Stomach smooth muscle (tissue), 2 donors: ENCODE results near the gene ATP4B.

Source experiments
- H3K27ac ChIP-seq: one replicate; pipeline ENCODE4 v1.7.0; 2013; ENCODE audit warnings: mild to moderate bottlenecking, low read length, inconsistent platforms
- H3K27me3 ChIP-seq, 2 donors: one replicate each; pipeline ENCODE4 v1.7.0; 2013; ENCODE audit warnings: low read length in 2 of 2; ENCODE audit not compliant: insufficient read depth in 2 of 2, control insufficient read depth in 1 of 2
- H3K36me3 ChIP-seq, 2 donors: one replicate each; pipeline ENCODE4 v1.7.0; 2013; ENCODE audit warnings: low read length in 2 of 2; ENCODE audit not compliant: control insufficient read depth in 2 of 2, insufficient read depth in 2 of 2
- H3K4me1 ChIP-seq: one replicate; pipeline ENCODE4 v1.7.0; 2013; ENCODE audit warnings: low read length; ENCODE audit not compliant: control insufficient read depth, insufficient read depth
- H3K4me3 ChIP-seq, 2 donors: one replicate each; pipeline ENCODE4 v1.7.0; 2013; ENCODE audit warnings: low read length in 2 of 2
- H3K9ac ChIP-seq, 2 donors: one replicate each; pipeline ENCODE4 v1.7.0; 2013; ENCODE audit warnings: low read length in 2 of 2, mild to moderate bottlenecking in 1 of 2
- H3K9me3 ChIP-seq, 2 donors: one replicate each; pipeline ENCODE4 v1.7.0; 2013; ENCODE audit warnings: low read length in 2 of 2; ENCODE audit not compliant: control insufficient read depth in 2 of 2
- donor health status: healthy.
- donor health status: Pancreatic carcinoma.

Gene ATP4B

GRCh38 chr13:113638173-113638746, 19.7 kb downstream of the ATP4B start:
- H3K4me3 ChIP-seq = no peak overlapping the region
- no peak overlapping the region for H3K27ac ChIP-seq
- no peaks in the 10 kb centered on the region for H3K27me3 ChIP-seq
- no peak overlapping the region for H3K9ac ChIP-seq
- H3K9me3 ChIP-seq = no peaks in the 10 kb centered on the region
- H3K4me1 ChIP-seq = peaks cover 10% of the 10 kb centered on the region
- peaks cover 44 to 51% of the 10 kb centered on the region in 2 donors for H3K36me3 ChIP-seq

GRCh38 chr13:113637262-113638160, 20.5 kb downstream of the ATP4B start:
- Histone ChIP-seq H3K36me3 (peaks cover 44 to 51% of the 10 kb centered on the region in 2 donors), H3K9me3 (no peaks in the 10 kb centered on the region), H3K27me3 (no peaks in the 10 kb centered on the region), H3K27ac (no peak overlapping the region), H3K4me3 (no peak overlapping the region), H3K9ac (no peak overlapping the region), H3K4me1 (peaks cover 10% of the 10 kb centered on the region)

- Histone ChIP-seq H3K36me3 (peaks cover 49 to 54% of the 10 kb centered on the region in 2 donors), H3K27ac (no peak overlapping the region), H3K4me1 (peaks cover 10% of the 10 kb centered on the region), H3K9ac (no peak overlapping the region), H3K9me3 (no peaks in the 10 kb centered on the region), H3K4me3 (no peak overlapping the region), H3K27me3 (no peaks in the 10 kb centered on the region)
Measured at GRCh38 chr13:113636266-113636963, 21.6 kb downstream of the ATP4B start.

GRCh38 chr13:113635709-113636108, 22.3 kb downstream of the ATP4B start:
- H3K4me1 ChIP-seq = peaks cover 10% of the 10 kb centered on the region
- no peak overlapping the region for H3K9ac ChIP-seq
- peaks cover 49 to 55% of the 10 kb centered on the region in 2 donors for H3K36me3 ChIP-seq
- H3K9me3 ChIP-seq = no peaks in the 10 kb centered on the region
- H3K4me3 ChIP-seq = no peak overlapping the region
- no peak overlapping the region for H3K27ac ChIP-seq
- no peaks in the 10 kb centered on the region for H3K27me3 ChIP-seq

- no peaks in the 10 kb centered on the region for H3K9me3 ChIP-seq
- H3K27ac ChIP-seq = no peak overlapping the region
- H3K27me3 ChIP-seq = no peaks in the 10 kb centered on the region
- H3K36me3 ChIP-seq = peaks cover 49 to 55% of the 10 kb centered on the region in 2 donors
- H3K9ac ChIP-seq = no peak overlapping the region
- peaks cover 9% of the 10 kb centered on the region for H3K4me1 ChIP-seq
- no peak overlapping the region for H3K4me3 ChIP-seq
Measured at GRCh38 chr13:113635048-113635420, 23.0 kb downstream of the ATP4B start.

GRCh38 chr13:113634279-113635047, 23.5 kb downstream of the ATP4B start:
- no peak overlapping the region for H3K27ac ChIP-seq
- no peak overlapping the region for H3K9ac ChIP-seq
- H3K36me3 ChIP-seq = peaks cover 46 to 55% of the 10 kb centered on the region in 2 donors
- no peak overlapping the region for H3K4me3 ChIP-seq
- no peaks in the 10 kb centered on the region for H3K9me3 ChIP-seq
- no peaks in the 10 kb centered on the region for H3K27me3 ChIP-seq
- H3K4me1 ChIP-seq = peaks cover 3% of the 10 kb centered on the region

- Histone ChIP-seq H3K9ac (no peak overlapping the region), H3K9me3 (no peaks in the 10 kb centered on the region), H3K27me3 (no peaks in the 10 kb centered on the region), H3K4me3 (no peak overlapping the region), H3K27ac (no peak overlapping the region), H3K4me1 (no peaks in the 10 kb centered on the region), H3K36me3 (peaks cover 46 to 52% of the 10 kb centered on the region in 2 donors)
Measured at GRCh38 chr13:113633485-113633873, 24.5 kb downstream of the ATP4B start.

GRCh38 chr13:113632706-113633484, 25.1 kb downstream of the ATP4B start:
- Histone ChIP-seq H3K27ac (no peak overlapping the region), H3K27me3 (no peaks in the 10 kb centered on the region), H3K36me3 (peaks cover 43 to 48% of the 10 kb centered on the region in 2 donors), H3K9ac (no peak overlapping the region), H3K4me1 (no peaks in the 10 kb centered on the region), H3K4me3 (no peak overlapping the region), H3K9me3 (no peaks in the 10 kb centered on the region)

GRCh38 chr13:113631341-113632095, 26.5 kb downstream of the ATP4B start:
- no peaks in the 10 kb centered on the region for H3K9me3 ChIP-seq
- no peak overlapping the region for H3K9ac ChIP-seq
- peaks cover 30 to 39% of the 10 kb centered on the region in 2 donors for H3K36me3 ChIP-seq
- H3K4me3 ChIP-seq = no peak overlapping the region
- no peaks in the 10 kb centered on the region for H3K27me3 ChIP-seq
- H3K4me1 ChIP-seq = no peaks in the 10 kb centered on the region
- no peak overlapping the region for H3K27ac ChIP-seq
